ENCODE data around the gene PGAP3.

Gene PGAP3

DNA sequence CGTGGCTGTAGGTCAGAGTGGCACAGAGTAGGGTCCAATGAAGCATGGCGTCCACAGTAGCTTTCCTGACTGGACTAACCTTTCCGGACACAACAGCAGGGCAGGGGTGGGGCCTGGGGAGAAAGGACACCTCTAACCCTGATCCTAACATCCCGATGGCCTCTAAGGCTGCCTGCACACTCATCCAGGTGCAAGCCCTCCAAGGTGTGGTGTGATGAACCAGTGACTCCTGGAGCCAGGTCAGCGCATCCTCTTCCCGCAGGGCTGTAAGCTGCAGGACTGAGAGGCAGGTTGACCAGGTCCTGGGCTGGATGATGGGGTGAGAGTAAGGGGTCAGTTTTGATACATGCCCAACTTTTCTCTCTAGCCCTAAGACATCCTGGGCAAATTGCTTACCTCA lies 8.9 kb upstream of the PGAP3 start:
- DNase-seq (ENCODE audit: low read depth in 3 of 3): no peak

- no peak for DNase-seq (ENCODE audit: low read depth in 3 of 3)
Observed at GRCh38 chr17:39695089-39695474, 7.2 kb upstream of the PGAP3 start.

GRCh38 chr17:39694593-39694992 lies 6.7 kb upstream of the PGAP3 start:
- no peak for DNase-seq (ENCODE audit: low read depth in 3 of 3)

DNA sequence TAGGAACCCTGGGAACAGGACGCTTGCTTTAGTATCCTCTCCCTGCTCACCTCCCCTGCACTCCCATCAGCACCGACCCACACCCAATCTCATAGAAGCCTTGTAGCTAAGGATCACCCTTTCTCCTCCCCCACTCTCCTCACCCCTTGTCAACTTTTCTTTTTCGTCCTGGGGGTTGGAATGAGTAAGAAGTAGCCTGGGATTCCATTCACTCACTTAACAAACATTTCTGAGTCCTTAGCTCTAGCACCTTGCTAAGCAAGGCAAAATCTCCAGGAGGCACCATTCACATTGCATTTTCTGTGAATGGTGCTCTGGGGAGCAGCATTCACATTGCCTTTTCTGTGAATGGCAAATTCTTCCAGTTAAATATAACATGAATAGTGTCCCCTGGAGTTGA lies 1.1 kb upstream of the PGAP3 start:
- no peak for DNase-seq (ENCODE audit: low read depth in 3 of 3)

DNA sequence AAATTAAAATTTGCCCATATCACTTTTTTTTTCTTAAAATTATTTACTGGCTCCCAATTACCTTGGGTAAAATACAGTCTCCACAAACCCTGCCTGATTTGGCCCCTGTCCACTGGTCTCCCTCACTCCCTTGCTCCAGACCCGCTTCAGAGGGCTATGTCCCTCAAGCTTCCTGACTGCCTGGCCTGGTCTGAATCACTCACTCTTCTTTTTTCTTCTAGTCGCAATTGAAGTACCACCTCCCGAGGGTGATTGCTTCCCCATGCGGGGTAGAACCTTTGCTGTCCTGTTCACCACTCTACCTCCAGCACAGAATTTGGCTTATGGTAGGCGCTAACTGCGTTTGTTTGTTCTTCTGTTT lies 598 bp upstream of the PGAP3 start:
- DNase-seq (ENCODE audit: low read depth in 3 of 3): no peak

- no peak for DNase-seq (ENCODE audit: low read depth in 3 of 3)
Observed at GRCh38 chr17:39687101-39687545, 734 bp downstream of the PGAP3 start.

DNA sequence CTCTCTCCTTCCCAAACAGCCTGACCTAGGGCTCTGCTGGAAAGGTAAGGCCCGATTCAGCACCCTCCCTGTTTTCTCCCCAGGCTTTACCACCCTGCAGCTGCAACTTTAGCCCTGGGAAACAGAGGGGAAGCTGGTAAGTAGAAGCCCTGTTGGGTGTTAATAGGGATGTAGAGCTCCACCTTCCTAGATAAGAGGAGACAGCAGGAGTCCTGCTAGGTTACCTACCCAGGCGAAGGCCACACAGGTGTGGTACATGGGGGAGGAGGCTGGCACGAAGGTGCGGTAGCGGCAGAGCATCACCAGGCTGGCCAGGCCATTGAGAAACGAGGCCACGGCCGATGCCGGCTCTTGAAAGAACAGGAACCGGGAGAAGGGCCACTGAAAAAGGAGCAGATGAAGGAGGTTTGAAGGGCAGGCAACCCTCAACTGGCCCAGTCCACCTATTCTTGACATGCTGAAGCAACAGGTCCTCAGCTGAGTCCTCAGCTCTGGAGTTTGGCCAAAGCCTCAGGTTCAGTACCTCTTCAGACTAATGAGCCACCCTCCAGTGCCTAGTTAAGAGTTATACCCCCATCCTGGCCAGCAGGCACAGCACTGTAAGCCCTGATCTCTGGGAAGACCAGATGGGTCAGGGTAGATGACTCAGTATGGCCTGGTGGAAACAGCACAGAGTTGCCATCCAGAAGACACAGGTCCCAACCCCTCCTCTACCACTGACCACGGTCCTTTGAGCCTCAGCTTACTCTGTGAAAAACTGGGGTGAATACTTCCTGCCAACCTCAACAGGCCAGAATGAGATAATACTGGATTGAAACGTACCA lies 3.3 kb downstream of the PGAP3 start:
- DNase-seq (ENCODE audit: low read depth in 3 of 3): no peak

DNA sequence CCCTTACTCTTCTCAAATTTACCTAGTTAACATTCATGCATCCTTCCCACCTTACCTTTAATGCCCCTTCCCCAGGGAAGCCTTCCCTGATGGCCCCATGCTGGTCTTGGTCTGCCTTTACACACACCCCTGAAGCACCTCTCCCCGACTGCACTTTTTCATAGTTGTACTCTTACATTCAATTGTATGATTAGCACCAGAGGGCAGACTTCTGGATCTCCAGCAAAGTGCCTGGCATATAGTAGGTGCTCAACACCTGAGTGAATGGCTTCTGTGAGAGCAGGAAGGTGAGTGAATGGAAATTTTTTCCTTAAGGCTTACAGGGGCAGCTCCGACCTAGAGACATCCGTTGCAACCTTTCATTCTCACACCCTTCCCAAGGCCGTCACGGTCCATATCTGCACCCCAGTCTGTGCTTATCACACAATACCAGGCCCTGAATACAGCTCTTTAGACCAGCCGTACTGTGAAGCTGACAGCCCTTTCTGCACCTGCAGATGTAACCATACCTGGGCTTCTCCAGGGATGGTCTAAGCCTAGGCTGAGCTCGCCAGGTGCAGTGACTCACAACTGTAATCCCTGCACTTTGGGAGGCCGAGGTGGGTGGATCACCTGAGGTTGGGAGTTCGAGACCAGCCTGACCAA lies 4.4 kb downstream of the PGAP3 start:
- no peak for DNase-seq (ENCODE audit: low read depth in 3 of 3)

- no peak for DNase-seq (ENCODE audit: low read depth in 3 of 3)
Observed at GRCh38 chr17:39679521-39680192, 8.2 kb downstream of the PGAP3 start.

- DNase-seq (ENCODE audit: low read depth in 3 of 3): no peak
Observed at GRCh38 chr17:39678340-39679116, 9.3 kb downstream of the PGAP3 start.

DNA sequence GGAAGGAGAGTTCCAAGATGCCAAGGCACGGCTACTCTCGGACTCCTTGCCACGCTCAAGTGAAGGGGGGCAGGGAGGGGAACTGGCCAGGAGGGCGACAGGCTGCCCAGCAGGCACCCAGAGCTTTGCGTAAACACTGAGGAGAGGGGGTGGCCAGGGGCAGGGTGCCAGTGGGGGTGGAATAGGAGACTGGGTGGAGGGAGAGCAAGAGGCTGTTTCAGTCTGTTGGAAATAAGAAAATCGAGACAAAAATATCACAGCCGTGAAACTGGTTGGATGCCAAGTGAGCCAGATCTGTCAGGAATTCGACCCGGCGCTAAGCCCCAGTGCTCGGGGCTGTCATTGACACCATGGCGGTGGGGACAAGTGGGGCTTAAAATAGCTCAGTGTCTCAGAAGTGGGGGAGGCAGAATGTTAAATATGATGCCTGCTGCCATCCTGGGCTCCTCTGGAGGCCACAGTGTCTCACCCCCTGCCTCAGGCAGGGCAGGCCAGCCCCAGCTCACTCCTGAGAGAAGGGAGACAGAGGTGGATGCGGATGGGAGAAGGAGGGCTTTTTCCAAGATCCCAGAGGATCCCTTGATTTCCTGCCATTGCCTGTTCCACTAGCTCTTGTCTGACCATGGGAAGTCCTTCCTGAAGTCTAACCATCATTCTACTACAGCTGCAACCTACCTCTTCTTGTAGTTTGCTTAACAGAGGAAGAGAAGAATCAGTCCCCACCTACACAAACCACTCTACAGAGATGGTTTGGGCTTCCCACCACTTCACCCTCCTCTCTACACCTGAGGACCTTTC lies 10.1 kb downstream of the PGAP3 start:
- DNase-seq (ENCODE audit: low read depth in 3 of 3): no peak

GRCh38 chr17:39677072-39677471 lies 10.8 kb downstream of the PGAP3 start:
- no peak for DNase-seq (ENCODE audit: low read depth in 3 of 3)

GRCh38 chr17:39676198-39676819 lies 11.5 kb downstream of the PGAP3 start:
- no peak for DNase-seq (ENCODE audit: low read depth in 3 of 3)

DNA sequence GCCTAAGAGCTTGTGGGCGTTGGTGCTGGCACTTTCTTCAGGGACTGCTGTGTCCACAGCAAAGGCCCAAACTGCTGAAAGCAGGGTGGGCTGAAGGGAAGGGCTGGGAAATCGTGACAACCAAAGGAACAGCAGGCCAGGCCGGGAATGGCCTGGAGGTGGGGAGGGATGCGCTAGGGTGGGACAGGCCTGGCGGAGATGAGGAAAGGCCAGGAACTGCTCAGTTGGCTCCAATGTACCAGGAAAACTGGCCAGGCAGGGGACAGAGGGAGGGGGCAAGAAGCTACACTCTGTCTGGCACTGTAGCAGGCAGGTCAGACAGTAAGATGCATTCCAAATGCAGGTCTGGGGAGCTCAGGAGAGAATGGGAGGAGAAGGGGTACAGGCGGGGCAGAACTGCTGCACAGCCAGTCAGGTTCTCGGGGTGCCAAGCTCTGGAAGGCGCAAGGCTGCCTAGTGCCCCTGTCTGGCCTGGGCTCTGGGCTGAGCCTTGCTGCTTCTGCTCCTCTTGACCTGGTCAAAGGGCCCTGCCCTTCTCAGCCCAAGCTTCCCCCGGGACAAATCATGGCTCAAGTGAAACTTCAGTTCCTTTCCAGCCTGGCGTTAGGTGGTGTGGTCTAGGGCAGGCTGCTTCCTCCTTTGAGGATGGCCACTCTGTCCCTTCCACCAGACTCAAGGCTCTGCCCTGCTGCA lies 12.3 kb downstream of the PGAP3 start:
- no peak for DNase-seq (ENCODE audit: low read depth in 3 of 3)

GRCh38 chr17:39674702-39675389 lies 13.0 kb downstream of the PGAP3 start:
- no peak for DNase-seq (ENCODE audit: low read depth in 3 of 3)

DNA sequence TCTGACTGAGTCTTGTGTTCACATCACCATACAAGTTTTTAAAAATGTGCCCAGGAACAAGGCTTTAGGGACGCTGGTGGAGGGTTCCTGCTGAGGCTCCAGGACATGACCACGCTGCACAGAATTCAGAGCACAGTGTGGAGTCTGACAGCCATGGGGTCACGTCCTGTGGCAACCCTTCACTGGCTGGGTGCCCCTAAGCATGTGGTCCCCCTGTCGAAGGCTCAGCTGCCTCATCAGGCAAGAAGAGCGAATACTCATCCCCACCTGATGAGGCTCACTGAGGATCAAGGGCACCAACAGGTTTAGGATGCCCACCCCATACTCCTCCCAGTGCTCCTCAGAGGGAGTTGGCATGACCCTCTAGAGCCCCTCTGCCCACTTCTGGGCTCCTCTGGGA lies 13.7 kb downstream of the PGAP3 start:
- DNase-seq (ENCODE audit: low read depth in 3 of 3): no peak

DNA sequence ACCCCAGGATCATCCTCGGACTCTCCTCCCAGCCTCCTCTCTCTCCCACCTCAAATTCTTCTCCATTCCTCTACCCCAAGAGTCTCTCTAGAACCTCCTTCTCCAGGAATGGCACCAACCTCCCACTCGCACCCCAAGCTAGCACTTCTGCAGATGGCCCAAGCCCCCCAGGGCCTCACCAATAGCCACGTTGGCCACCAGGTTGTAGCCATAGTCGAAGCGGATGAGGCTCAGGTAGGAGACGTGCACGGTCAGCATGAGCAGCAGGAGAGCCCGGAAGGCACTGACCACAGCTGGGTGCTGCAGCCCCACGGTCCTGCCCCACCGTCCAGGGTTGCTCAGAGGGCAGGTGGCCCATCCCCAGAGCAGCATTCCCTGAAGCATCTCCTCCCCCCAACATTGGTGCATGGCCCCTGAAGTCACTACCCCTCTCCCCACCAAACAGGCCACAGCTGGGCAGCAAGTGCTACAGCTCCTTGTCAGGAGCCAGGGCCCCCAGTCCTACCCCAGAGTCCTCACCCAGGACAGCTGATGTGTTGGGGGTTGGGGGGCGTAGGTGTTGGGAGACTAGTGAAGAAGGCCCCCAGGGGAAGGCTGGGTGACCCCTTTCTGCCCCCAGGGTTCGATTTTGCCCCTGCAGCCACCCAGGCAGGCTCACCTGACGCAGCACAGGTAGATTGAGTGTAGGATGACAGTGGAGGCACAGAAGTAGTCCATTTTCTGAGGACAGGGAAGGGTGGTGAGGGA lies 14.3 kb downstream of the PGAP3 start:
- DNase-seq (ENCODE audit: low read depth in 3 of 3): no peak

GRCh38 chr17:39672522-39673334 lies 15.1 kb downstream of the PGAP3 start:
- no peak for DNase-seq (ENCODE audit: low read depth in 3 of 3)
